HepG2 (cell line): Measurements from ENCODE around the gene CCDC175. TPM values are rescaled to one million over a fixed set of nuclear protein-coding genes. Genes with fewer than 3 reads are reported as not detected.

Experiments used
- DR1 ChIP-seq: sonication (generic); formaldehyde crosslinking; IDR thresholded peaks from 2 replicates; pipeline ENCODE4 v1.8.0; 2021; ENCODE audit warnings: mild to moderate bottlenecking, missing genetic modification reagents, inconsistent platforms
- KAT7 ChIP-seq: IDR thresholded peaks from 2 replicates; pipeline ENCODE4 v1.6.1; 2018; ENCODE audit warnings: borderline replicate concordance, missing compliant biosample characterization
- KLF11 ChIP-seq: IDR thresholded peaks from 2 replicates; pipeline ENCODE4 v1.6.1; 2016; ENCODE audit warnings: missing compliant biosample characterization
- NR1H2 ChIP-seq: sonication (generic); formaldehyde crosslinking; IDR thresholded peaks from 2 replicates; pipeline ENCODE4 v1.8.1; 2022; ENCODE audit warnings: low read depth, missing genetic modification reagents, borderline replicate concordance
- NR2F2 ChIP-seq: IDR thresholded peaks from 2 replicates; pipeline ENCODE4 v1.6.1; 2012; ENCODE audit warnings: low read depth, inconsistent platforms, borderline replicate concordance
- POLR2A ChIP-seq, 2 experiments: IDR thresholded peaks; 2 replicates each; pipeline ENCODE4 v1.6.1; 2011; ENCODE audit warnings: low read depth in 2 of 2, low read length in 2 of 2, mild to moderate bottlenecking in 1 of 2, moderate library complexity in 1 of 2; ENCODE audit not compliant: insufficient read depth in 1 of 2
- RARG ChIP-seq: sonication (generic); formaldehyde crosslinking; IDR thresholded peaks from 2 replicates; pipeline ENCODE4 v1.4.0; 2020; ENCODE audit warnings: low read depth, mild to moderate bottlenecking, missing genetic modification reagents
- SALL2 ChIP-seq: sonication (generic); formaldehyde crosslinking; IDR thresholded peaks from 2 replicates; pipeline ENCODE4 v1.8.1; 2023; ENCODE audit warnings: mild to moderate bottlenecking, missing genetic modification reagents, inconsistent platforms
- YEATS2 ChIP-seq: sonication (generic); formaldehyde crosslinking; IDR thresholded peaks from 2 replicates; pipeline ENCODE4 v1.4.0; 2020; ENCODE audit warnings: missing genetic modification reagents, borderline replicate concordance
- ZNF234 ChIP-seq: sonication (generic); formaldehyde crosslinking; conservative IDR thresholded peaks from 2 replicates; pipeline ENCODE4 v1.5.1; 2020; ENCODE audit warnings: mild to moderate bottlenecking, missing genetic modification reagents
- ZNF616 ChIP-seq: sonication (generic); formaldehyde crosslinking; IDR thresholded peaks from 2 replicates; pipeline ENCODE4 v1.5.0; 2020; ENCODE audit warnings: low read depth, mild to moderate bottlenecking, missing genetic modification reagents
- polyA plus RNA-seq, 8 experiments: library from polyadenylated mRNA; depleted of rRNA in 3 of 8; stranded (reverse) in 7 of 8; unstranded in 1 of 8; fragments of >200 nt; fragmentation: Illumina TruSeq in 4 of 8; extraction: Trizol in 4 of 8; gene quantifications; 2 replicates each; pipeline versions ENCODE4 v1.2.1 to v1.2.3, GENCODE V29; 2011 to 2016; ENCODE audit warnings: low read depth in 4 of 8, missing spikeins in 1 of 8, mixed read lengths in 1 of 8; ENCODE audit not compliant: insufficient read depth in 1 of 8
- total RNA-seq, 5 experiments: library from RNA; depleted of rRNA; stranded (reverse); fragments of >200 nt; fragmentation: Illumina TruSeq; extraction: Trizol; gene quantifications; 2 replicates each; pipeline ENCODE4 v1.2.3, GENCODE V29; 2016; ENCODE audit warnings: low read depth in 1 of 5
- TF ChIP-seq, protein P1 (sequence below): sonication (generic); formaldehyde crosslinking; IDR thresholded peaks from 2 replicates; pipeline ENCODE4 v1.4.0; 2020; ENCODE audit warnings: low read depth, mild to moderate bottlenecking, missing genetic modification reagents
- TF ChIP-seq, protein P2 (sequence below): sonication (generic); formaldehyde crosslinking; IDR thresholded peaks from 2 replicates; pipeline ENCODE4 v1.8.0; 2022; ENCODE audit warnings: missing genetic modification reagents, low read depth, mild to moderate bottlenecking, borderline replicate concordance
- TF ChIP-seq, protein P3 (sequence below): sonication (generic); formaldehyde crosslinking; IDR thresholded peaks from 2 replicates; pipeline ENCODE4 v1.5.0; 2020; ENCODE audit warnings: missing genetic modification reagents
- TF ChIP-seq, protein P4 (sequence below): sonication (generic); formaldehyde crosslinking; IDR thresholded peaks from 2 replicates; pipeline ENCODE4 v1.8.1; 2022; ENCODE audit warnings: low read depth, mild to moderate bottlenecking, missing genetic modification reagents
- TF ChIP-seq, protein P5 (sequence below): sonication (generic); formaldehyde crosslinking; IDR thresholded peaks from 2 replicates; pipeline ENCODE4 v1.8.0; 2022; ENCODE audit warnings: mild to moderate bottlenecking, missing genetic modification reagents, borderline replicate concordance
- TF ChIP-seq, protein P6 (sequence below): sonication (generic); formaldehyde crosslinking; IDR thresholded peaks from 2 replicates; pipeline ENCODE4 v1.4.0; 2020; ENCODE audit warnings: missing genetic modification reagents, borderline replicate concordance

Gene CCDC175
- total and polyA plus RNA-seq, 2 of the 13 experiments (the other 11 are each of a cell fraction or from before 2014, with no cell fraction given) = not detected

GRCh38 chr14:59483819-59484638 is 92.6 kb downstream of the CCDC175 start, which contains the start of the genes JKAMP and L3HYPDH (continued):
- TF ChIP-seq YEATS2 (CRISPR knock-in tag) (peak; percentile 81), POLR2A (IDR thresholded peaks at IDR 0.05; ENCODE audit: insufficient read depth in 1 of 2, low read depth in 2 of 2, low read length in 2 of 2) (peak; percentile 94 to 98), NR2F2 (peak; percentile 29; the same call in 1 of the 2 replicates), NR1H2 (CRISPR knock-in tag) (no peak; the same call in 1 of the 2 replicates), RARG (peak; percentile 82; the same call in 1 of the 2 replicates), KLF11 (no peak), SALL2 (CRISPR knock-in tag) (peak; percentile 96), ZNF616 (CRISPR knock-in tag) (peak; percentile 99), ZNF234 (CRISPR knock-in tag) (peak; percentile 96; the same call in 1 of the 2 replicates), KAT7 (peak; percentile 99; the same call in 1 of the 2 replicates), DR1 (CRISPR knock-in tag) (peak; percentile 84)
- TF ChIP-seq, protein P1, sequence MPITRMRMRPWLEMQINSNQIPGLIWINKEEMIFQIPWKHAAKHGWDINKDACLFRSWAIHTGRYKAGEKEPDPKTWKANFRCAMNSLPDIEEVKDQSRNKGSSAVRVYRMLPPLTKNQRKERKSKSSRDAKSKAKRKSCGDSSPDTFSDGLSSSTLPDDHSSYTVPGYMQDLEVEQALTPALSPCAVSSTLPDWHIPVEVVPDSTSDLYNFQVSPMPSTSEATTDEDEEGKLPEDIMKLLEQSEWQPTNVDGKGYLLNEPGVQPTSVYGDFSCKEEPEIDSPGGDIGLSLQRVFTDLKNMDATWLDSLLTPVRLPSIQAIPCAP (CRISPR knock-in tag) = peak; percentile 68; the same call in 1 of the 2 replicates
- TF ChIP-seq, protein P2, sequence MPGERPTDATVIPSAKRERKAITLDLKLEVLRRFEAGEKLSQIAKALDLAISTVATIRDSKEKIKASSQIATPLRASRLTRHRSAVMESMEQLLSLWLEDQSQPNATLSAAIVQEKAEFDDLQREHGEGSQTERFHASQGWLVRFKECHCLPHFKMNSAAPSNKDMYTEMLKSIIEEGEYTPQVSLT (CRISPR knock-in tag) = peak; percentile 90; the same call in 1 of the 2 replicates
- TF ChIP-seq, protein P3, sequence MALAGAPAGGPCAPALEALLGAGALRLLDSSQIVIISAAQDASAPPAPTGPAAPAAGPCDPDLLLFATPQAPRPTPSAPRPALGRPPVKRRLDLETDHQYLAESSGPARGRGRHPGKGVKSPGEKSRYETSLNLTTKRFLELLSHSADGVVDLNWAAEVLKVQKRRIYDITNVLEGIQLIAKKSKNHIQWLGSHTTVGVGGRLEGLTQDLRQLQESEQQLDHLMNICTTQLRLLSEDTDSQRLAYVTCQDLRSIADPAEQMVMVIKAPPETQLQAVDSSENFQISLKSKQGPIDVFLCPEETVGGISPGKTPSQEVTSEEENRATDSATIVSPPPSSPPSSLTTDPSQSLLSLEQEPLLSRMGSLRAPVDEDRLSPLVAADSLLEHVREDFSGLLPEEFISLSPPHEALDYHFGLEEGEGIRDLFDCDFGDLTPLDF (CRISPR knock-in tag) = peak; percentile 91
- TF ChIP-seq, protein P4, sequence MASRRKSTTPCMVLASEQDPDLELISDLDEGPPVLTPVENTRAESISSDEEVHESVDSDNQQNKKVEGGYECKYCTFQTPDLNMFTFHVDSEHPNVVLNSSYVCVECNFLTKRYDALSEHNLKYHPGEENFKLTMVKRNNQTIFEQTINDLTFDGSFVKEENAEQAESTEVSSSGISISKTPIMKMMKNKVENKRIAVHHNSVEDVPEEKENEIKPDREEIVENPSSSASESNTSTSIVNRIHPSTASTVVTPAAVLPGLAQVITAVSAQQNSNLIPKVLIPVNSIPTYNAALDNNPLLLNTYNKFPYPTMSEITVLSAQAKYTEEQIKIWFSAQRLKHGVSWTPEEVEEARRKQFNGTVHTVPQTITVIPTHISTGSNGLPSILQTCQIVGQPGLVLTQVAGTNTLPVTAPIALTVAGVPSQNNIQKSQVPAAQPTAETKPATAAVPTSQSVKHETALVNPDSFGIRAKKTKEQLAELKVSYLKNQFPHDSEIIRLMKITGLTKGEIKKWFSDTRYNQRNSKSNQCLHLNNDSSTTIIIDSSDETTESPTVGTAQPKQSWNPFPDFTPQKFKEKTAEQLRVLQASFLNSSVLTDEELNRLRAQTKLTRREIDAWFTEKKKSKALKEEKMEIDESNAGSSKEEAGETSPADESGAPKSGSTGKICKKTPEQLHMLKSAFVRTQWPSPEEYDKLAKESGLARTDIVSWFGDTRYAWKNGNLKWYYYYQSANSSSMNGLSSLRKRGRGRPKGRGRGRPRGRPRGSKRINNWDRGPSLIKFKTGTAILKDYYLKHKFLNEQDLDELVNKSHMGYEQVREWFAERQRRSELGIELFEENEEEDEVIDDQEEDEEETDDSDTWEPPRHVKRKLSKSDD = peak; percentile 89
- TF ChIP-seq, protein P5, sequence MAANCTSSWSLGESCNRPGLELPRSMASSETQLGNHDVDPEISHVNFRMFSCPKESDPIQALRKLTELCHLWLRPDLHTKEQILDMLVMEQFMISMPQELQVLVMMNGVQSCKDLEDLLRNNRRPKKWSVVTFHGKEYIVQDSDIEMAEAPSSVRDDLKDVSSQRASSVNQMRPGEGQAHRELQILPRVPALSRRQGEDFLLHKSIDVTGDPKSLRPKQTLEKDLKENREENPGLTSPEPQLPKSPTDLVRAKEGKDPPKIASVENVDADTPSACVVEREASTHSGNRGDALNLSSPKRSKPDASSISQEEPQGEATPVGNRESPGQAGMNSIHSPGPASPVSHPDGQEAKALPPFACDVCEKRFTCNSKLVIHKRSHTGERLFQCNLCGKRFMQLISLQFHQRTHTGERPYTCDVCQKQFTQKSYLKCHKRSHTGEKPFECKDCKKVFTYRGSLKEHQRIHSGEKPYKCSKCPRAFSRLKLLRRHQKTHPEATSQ (CRISPR knock-in tag) = peak; percentile 83
- TF ChIP-seq, protein P6, sequence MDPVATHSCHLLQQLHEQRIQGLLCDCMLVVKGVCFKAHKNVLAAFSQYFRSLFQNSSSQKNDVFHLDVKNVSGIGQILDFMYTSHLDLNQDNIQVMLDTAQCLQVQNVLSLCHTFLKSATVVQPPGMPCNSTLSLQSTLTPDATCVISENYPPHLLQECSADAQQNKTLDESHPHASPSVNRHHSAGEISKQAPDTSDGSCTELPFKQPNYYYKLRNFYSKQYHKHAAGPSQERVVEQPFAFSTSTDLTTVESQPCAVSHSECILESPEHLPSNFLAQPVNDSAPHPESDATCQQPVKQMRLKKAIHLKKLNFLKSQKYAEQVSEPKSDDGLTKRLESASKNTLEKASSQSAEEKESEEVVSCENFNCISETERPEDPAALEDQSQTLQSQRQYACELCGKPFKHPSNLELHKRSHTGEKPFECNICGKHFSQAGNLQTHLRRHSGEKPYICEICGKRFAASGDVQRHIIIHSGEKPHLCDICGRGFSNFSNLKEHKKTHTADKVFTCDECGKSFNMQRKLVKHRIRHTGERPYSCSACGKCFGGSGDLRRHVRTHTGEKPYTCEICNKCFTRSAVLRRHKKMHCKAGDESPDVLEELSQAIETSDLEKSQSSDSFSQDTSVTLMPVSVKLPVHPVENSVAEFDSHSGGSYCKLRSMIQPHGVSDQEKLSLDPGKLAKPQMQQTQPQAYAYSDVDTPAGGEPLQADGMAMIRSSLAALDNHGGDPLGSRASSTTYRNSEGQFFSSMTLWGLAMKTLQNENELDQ = no peak
